Mesothelial cell of epicardium (in vitro differentiated cells): ENCODE results near the gene REC8. TPM values are rescaled to one million over a fixed set of nuclear protein-coding genes. Genes with fewer than 3 reads are reported as not detected.

ENCODE experiments used
- DNase-seq, 2 experiments: peaks; one replicate each; pipeline ENCODE4 v3.0.0; 2021; ENCODE audit warnings: low spot score in 2 of 2; ENCODE audit not compliant: unreplicated experiment in 2 of 2
- H3K27ac Mint-ChIP-seq: 2 replicates; pipeline ENCODE4 v1.8.0; 2021; ENCODE audit warnings: mixed read lengths
- H3K27me3 Mint-ChIP-seq: 2 replicates; pipeline ENCODE4 v1.8.0; 2021; ENCODE audit warnings: low read depth, mixed read lengths
- H3K36me3 Mint-ChIP-seq: 2 replicates; pipeline ENCODE4 v1.8.0; 2021; ENCODE audit warnings: mixed read lengths
- H3K4me1 Mint-ChIP-seq: 2 replicates; pipeline ENCODE4 v1.8.0; 2021; ENCODE audit warnings: mixed read lengths
- H3K4me3 Mint-ChIP-seq: 2 replicates; pipeline ENCODE4 v1.8.0; 2021; ENCODE audit warnings: mild to moderate bottlenecking, moderate library complexity, mixed read lengths
- H3K9me3 Mint-ChIP-seq: 2 replicates; pipeline ENCODE4 v1.8.0; 2021; ENCODE audit warnings: mixed read lengths
- total RNA-seq: library from RNA; stranded (reverse); gene quantifications from 3 replicates; pipeline ENCODE4 v1.2.1, GENCODE V29; 2021
- TF ChIP-seq, protein P1 (sequence below): fragments of 200-600 bp; sonication (generic); IDR thresholded peaks from one replicate; pipeline ENCODE4 v1.5.0; 2021; ENCODE audit warnings: antibody characterized with exemption; ENCODE audit not compliant: unreplicated experiment

REC8 gene
- total RNA-seq, 1 donor from 2014 or later, result 486 TPM

GRCh38 chr14:24165785-24166184, 6.1 kb upstream of the REC8 start:
- Mint-ChIP-seq H3K9me3 (no peaks in the 10 kb centered on the region), H3K4me3 (no peak overlapping the region), H3K27me3 (no peaks in the 10 kb centered on the region), H3K4me1 (peaks cover 41% of the 10 kb centered on the region), H3K27ac (peak overlapping the region; percentile 66), H3K36me3 (peaks cover 43% of the 10 kb centered on the region)
- TF ChIP-seq, protein P1, sequence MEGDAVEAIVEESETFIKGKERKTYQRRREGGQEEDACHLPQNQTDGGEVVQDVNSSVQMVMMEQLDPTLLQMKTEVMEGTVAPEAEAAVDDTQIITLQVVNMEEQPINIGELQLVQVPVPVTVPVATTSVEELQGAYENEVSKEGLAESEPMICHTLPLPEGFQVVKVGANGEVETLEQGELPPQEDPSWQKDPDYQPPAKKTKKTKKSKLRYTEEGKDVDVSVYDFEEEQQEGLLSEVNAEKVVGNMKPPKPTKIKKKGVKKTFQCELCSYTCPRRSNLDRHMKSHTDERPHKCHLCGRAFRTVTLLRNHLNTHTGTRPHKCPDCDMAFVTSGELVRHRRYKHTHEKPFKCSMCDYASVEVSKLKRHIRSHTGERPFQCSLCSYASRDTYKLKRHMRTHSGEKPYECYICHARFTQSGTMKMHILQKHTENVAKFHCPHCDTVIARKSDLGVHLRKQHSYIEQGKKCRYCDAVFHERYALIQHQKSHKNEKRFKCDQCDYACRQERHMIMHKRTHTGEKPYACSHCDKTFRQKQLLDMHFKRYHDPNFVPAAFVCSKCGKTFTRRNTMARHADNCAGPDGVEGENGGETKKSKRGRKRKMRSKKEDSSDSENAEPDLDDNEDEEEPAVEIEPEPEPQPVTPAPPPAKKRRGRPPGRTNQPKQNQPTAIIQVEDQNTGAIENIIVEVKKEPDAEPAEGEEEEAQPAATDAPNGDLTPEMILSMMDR, result no peak
- DNase-seq, result no peak

DNA sequence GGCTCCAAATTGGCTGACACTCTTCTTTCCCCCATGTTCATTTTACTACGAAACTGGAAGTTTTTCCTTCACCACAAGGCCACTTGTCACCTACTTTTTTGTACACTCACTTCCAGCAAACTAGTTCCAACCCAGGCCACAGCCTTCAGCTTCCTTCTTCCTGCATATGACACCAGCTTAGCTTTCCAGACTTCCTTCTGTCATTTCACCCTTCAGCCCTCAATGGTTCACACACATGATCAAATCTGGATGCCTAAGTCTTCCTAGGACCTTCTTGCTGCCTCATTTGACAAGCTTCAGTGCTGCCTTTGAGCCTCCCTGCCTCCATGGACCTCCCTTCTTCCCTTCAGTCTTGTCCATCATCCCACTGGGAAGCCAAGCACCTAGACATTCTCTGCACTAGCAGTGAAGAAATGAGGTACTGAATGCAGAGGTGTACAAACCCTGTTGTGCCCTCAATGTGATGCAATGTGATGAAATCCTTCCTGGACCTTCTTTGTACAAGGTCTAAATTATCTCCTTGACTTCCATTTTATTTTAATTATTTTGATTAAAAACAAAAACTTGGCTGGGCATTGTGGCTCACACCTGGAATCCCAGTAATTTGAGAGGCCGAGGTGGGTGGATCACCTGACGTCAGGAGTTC, 4.3 kb upstream of the REC8 start:
- no peaks in the 10 kb centered on the region for H3K27me3 Mint-ChIP-seq
- no peak for DNase-seq
- no peaks in the 10 kb centered on the region for H3K9me3 Mint-ChIP-seq
- H3K4me1 Mint-ChIP-seq, result peaks cover 39% of the 10 kb centered on the region
- H3K27ac Mint-ChIP-seq, result peak overlapping the region; percentile 86
- TF ChIP-seq, protein P1, result no peak
- H3K4me3 Mint-ChIP-seq, result no peak overlapping the region
- H3K36me3 Mint-ChIP-seq, result peaks cover 41% of the 10 kb centered on the region

GRCh38 chr14:24172261-24172860, 481 bp downstream of the REC8 start:
- Mint-ChIP-seq H3K9me3 (no peaks in the 10 kb centered on the region), H3K27ac (peak overlapping the region; percentile 94), H3K27me3 (no peaks in the 10 kb centered on the region), H3K4me1 (peaks cover 48% of the 10 kb centered on the region), H3K4me3 (peak overlapping the region; percentile 83), H3K36me3 (peaks cover 27% of the 10 kb centered on the region)
- TF ChIP-seq, protein P1, result no peak
- no peak for DNase-seq

DNA sequence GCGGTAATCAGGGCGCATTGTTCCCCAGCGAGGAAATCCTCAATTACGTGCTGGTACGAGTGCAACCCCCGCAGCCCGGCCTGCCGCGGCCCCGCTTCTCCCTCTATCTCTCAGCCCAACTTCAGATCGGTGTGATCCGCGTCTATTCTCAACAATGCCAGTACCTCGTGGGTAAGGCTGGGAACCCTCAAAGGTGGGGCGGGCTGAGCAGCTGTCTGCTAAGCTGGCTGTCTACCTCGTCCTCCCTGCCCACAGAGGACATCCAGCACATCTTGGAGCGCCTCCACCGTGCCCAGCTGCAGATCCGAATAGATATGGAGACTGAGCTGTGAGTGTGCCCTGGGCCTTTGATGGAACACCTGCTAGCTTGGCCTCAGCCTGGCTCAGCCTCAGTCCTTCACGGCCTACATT, 996 bp downstream of the REC8 start:
- DNase-seq, result no peak
- H3K27ac Mint-ChIP-seq, result peak overlapping the region; percentile 94
- TF ChIP-seq, protein P1, result no peak
- H3K4me3 Mint-ChIP-seq, result peak overlapping the region; percentile 83
- peaks cover 25% of the 10 kb centered on the region for H3K36me3 Mint-ChIP-seq
- no peaks in the 10 kb centered on the region for H3K9me3 Mint-ChIP-seq
- peaks cover 50% of the 10 kb centered on the region for H3K4me1 Mint-ChIP-seq
- no peaks in the 10 kb centered on the region for H3K27me3 Mint-ChIP-seq

DNA sequence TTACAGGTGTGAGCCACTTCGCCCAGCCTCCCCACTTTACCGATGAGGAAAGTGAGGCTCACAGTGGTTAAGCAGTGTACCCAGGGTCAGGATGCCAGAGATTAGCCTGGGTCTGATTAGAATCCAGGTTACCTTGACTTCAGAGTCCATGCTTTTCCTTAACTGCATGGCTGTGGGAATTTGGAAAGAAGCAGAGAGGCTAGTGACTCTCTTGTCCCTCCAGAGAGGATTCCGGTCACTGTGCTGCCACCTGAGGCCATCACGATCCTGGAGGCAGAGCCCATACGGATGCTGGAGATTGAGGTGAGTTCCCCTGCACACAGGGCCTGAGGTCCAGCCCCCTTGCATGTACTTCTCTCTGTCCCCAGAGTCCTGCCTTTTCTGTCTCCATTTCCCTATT, 4.7 kb downstream of the REC8 start:
- Mint-ChIP-seq H3K4me3 (no peak overlapping the region), H3K9me3 (no peaks in the 10 kb centered on the region), H3K27me3 (no peaks in the 10 kb centered on the region), H3K36me3 (peaks cover 26% of the 10 kb centered on the region), H3K27ac (peak overlapping the region; percentile 82), H3K4me1 (peaks cover 47% of the 10 kb centered on the region)
- TF ChIP-seq, protein P1, result no peak
- no peak for DNase-seq
